Stimulated activated CD8-positive, alpha-beta memory T cell treated with anti-CD3 and anti-CD28 coated beads, Interleukin-4, amount 100 ng/mL, for 4 hours (primary cell): ENCODE measurements around the gene NOC3L.
A peak's percentile ranks its signal among the peaks of the same experiment; 100 is the strongest.
"Not testable (repeated sequence)": the region's sequence is repeated elsewhere in the genome, so short reads cannot be mapped to it uniquely, and the experiment has no call there.

ENCODE experiments used
- DNase-seq, 2 donors: peaks; one replicate each; pipeline ENCODE4 v3.0.0-alpha.2; 2020; ENCODE audit warnings: low read depth in 2 of 2, low spot score in 1 of 2

Gene NOC3L

GRCh38 chr10:94362360-94363250 lies at the start of gene NOC3L:
Gene NOC3L (minus strand): TSS chr10:94362939. CDS start chr10:94362838, 101 bp downstream.
- DNase-seq, result peak; percentile 89 to 94

- no peak for DNase-seq
These were observed 49.7 kb upstream of the NOC3L start for GRCh38 chr10:94412449-94412848.

- no peak for DNase-seq
These were observed 48.6 kb upstream of the NOC3L start for GRCh38 chr10:94411304-94411703.

GRCh38 chr10:94409021-94409657 lies 46.4 kb upstream of the NOC3L start:
- no peak for DNase-seq

GRCh38 chr10:94407668-94408067 lies 44.9 kb upstream of the NOC3L start:
- no peak for DNase-seq

GRCh38 chr10:94405406-94405805 lies 42.7 kb upstream of the NOC3L start:
- no peak for DNase-seq

- no peak for DNase-seq
These were observed 40.9 kb upstream of the NOC3L start for GRCh38 chr10:94403380-94404213.

GRCh38 chr10:94402843-94403379 lies 40.2 kb upstream of the NOC3L start:
- no peak for DNase-seq

GRCh38 chr10:94402204-94402842 lies 39.6 kb upstream of the NOC3L start, which contains the start of gene TBC1D12:
Gene TBC1D12 (plus strand): TSS chr10:94402541. CDS start chr10:94402614, 73 bp downstream.
- no peak for DNase-seq

GRCh38 chr10:94398762-94399161 lies 36.0 kb upstream of the NOC3L start:
- DNase-seq, result no peak

GRCh38 chr10:94397549-94398370 lies 35.0 kb upstream of the NOC3L start:
- no peak for DNase-seq

GRCh38 chr10:94392117-94392516 lies 29.4 kb upstream of the NOC3L start:
- DNase-seq, result not testable (repeated sequence)

GRCh38 chr10:94385733-94386132 lies 23.0 kb upstream of the NOC3L start:
- not testable (repeated sequence) for DNase-seq

GRCh38 chr10:94383530-94383929 lies 20.8 kb upstream of the NOC3L start:
- DNase-seq, result no peak

GRCh38 chr10:94376865-94377264 lies 14.1 kb upstream of the NOC3L start:
- no peak for DNase-seq

GRCh38 chr10:94375374-94375773 lies 12.6 kb upstream of the NOC3L start:
- DNase-seq, result no peak

- no peak for DNase-seq
These were observed 7.8 kb upstream of the NOC3L start for GRCh38 chr10:94370501-94370900.

- no peak for DNase-seq
These were observed 3.6 kb upstream of the NOC3L start for GRCh38 chr10:94366382-94366781.

- DNase-seq, result no peak
These were observed 1.7 kb upstream of the NOC3L start for GRCh38 chr10:94364482-94364881.

GRCh38 chr10:94363251-94363565 lies 469 bp upstream of the NOC3L start:
- DNase-seq, result no peak
